Activated B cell treated with CpG ODN at 0.5 μM for 24 hours (primary cell): ENCODE results near the gene SPTBN4. TPM values are rescaled to one million over a fixed set of nuclear protein-coding genes. Genes with fewer than 3 reads are reported as not detected.
A peak's percentile ranks its signal among the peaks of the same experiment; 100 is the strongest.

Source experiments
- ATAC-seq: fragments of 200-7000 bp; cut with Tn5 transposase; one replicate; pipeline ENCODE4 v1.10.0; 2021; ENCODE audit warnings: low read depth, mild to moderate bottlenecking, moderate library complexity
- CTCF ChIA-PET: fragments of 350-600 bp; sonication (Branson Sonifier 250); formaldehyde crosslinking; loops from one replicate; lab custom pipeline; 2021; ENCODE audit warnings: antibody characterized with exemption; lab: Charles Lee
- POLR2A ChIA-PET: fragments of 350-600 bp; sonication (Branson Sonifier 250); formaldehyde crosslinking; loops from one replicate; lab custom pipeline; 2021; ENCODE audit warnings: antibody characterized with exemption; lab: Charles Lee
- DNase-seq: peaks from one replicate; pipeline ENCODE4 v3.0.0; 2022
- H3K27ac Mint-ChIP-seq: one replicate; pipeline ENCODE4 v1.8.0; 2020; ENCODE audit warnings: mixed read lengths
- H3K27me3 Mint-ChIP-seq: one replicate; pipeline ENCODE4 v1.8.0; 2021; ENCODE audit warnings: mixed read lengths
- H3K36me3 Mint-ChIP-seq: one replicate; pipeline ENCODE4 v1.8.0; 2021; ENCODE audit warnings: low read depth, mixed read lengths
- H3K4me1 Mint-ChIP-seq: one replicate; pipeline ENCODE4 v1.8.0; 2021; ENCODE audit warnings: mixed read lengths
- H3K4me3 Mint-ChIP-seq: one replicate; pipeline ENCODE4 v1.8.0; 2020; ENCODE audit warnings: mild to moderate bottlenecking, mixed read lengths
- H3K9me3 Mint-ChIP-seq: one replicate; pipeline ENCODE4 v1.8.0; 2020; ENCODE audit warnings: mixed read lengths
- intact Hi-C: fragments of 100-400 bp; cut with micrococcal nuclease; formaldehyde crosslinking; loops from one replicate; pipeline ENCODE4 v1.15.1; 2024
- total RNA-seq: library from RNA; stranded (reverse); gene quantifications from 2 replicates; pipeline ENCODE4 v1.2.3, GENCODE V29; 2022
- TF ChIP-seq, protein P1 (sequence below): fragments of 200-600 bp; IDR thresholded peaks from one replicate; pipeline ENCODE4 v1.8.0; 2022; ENCODE audit warnings: antibody characterized with exemption, mild to moderate bottlenecking

SPTBN4 gene
- total RNA-seq, 1 donor from 2014 or later = 0.20 TPM

DNA sequence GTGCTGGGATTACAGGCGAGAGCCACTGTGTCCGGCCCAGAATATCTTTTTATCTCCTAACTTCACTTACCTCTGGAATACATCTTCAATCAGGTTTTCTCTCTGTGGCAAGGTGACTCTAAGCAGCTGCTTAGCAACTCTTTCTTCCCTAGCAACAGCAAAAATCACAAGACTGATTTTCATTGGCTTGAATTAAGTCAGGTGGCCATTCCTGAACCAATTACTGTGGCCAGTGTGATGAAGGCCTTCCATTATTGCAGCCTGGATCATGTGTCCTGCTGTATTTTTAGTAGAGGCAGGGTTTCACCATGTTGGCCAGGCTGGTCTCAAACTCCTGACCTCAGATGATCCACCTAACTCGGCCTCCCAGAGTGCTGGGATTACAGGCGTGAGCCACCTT lies 125.4 kb downstream of the SPTBN4 start:
- ChIA-PET POLR2A (interaction anchor here (0.5 to 0.6 kb wide), 2 partner anchors 11 to 18 kb away, joined by 4 read pairs; no protein-coding TSS in a partner anchor), CTCF (no interaction called here)
- Mint-ChIP-seq H3K36me3 (peaks cover 35% of the 10 kb centered on the region), H3K4me3 (no peak overlapping the region), H3K9me3 (no peaks in the 10 kb centered on the region), H3K27ac (no peak overlapping the region), H3K4me1 (no peaks in the 10 kb centered on the region), H3K27me3 (peaks cover 2% of the 10 kb centered on the region)
- TF ChIP-seq, protein P1, sequence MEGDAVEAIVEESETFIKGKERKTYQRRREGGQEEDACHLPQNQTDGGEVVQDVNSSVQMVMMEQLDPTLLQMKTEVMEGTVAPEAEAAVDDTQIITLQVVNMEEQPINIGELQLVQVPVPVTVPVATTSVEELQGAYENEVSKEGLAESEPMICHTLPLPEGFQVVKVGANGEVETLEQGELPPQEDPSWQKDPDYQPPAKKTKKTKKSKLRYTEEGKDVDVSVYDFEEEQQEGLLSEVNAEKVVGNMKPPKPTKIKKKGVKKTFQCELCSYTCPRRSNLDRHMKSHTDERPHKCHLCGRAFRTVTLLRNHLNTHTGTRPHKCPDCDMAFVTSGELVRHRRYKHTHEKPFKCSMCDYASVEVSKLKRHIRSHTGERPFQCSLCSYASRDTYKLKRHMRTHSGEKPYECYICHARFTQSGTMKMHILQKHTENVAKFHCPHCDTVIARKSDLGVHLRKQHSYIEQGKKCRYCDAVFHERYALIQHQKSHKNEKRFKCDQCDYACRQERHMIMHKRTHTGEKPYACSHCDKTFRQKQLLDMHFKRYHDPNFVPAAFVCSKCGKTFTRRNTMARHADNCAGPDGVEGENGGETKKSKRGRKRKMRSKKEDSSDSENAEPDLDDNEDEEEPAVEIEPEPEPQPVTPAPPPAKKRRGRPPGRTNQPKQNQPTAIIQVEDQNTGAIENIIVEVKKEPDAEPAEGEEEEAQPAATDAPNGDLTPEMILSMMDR = no peak
- peak; percentile 75 for ATAC-seq
- intact Hi-C loops = no loop called here
- no peak for DNase-seq

DNA sequence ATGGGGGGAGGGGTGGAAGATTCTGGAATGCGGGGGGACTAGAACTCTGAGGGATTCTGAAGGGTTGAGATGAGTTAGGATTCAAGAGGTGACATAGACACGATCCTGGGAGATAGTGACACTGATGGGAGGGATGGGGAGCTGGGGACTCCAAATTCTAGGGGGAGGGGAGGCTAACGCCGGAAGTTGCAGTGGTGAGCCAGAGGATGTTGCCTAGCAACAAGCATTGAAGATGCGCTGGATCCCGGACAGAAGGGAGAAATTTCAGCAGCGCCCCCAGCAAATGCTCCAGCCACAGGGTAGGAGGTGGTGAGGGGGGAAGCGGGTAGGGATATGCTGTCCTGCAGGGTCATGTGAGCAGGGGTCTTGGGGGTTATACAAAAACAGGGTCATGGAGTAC lies 127.5 kb downstream of the SPTBN4 start:
- ATAC-seq (no peak), DNase-seq (no peak)
- H3K36me3 Mint-ChIP-seq = peaks cover 20% of the 10 kb centered on the region
- H3K4me1 Mint-ChIP-seq = peaks cover 17% of the 10 kb centered on the region
- no peak overlapping the region for H3K27ac Mint-ChIP-seq
- no peaks in the 10 kb centered on the region for H3K9me3 Mint-ChIP-seq
- ChIA-PET POLR2A (interaction anchor here (0.7 to 1.0 kb wide), 2 partner anchors 9 to 1914 kb away, joined by 3 to 12 read pairs; no protein-coding TSS in a partner anchor), CTCF (no interaction called here)
- intact Hi-C loops = no loop called here
- peaks cover 16% of the 10 kb centered on the region for H3K27me3 Mint-ChIP-seq
- no peak overlapping the region for H3K4me3 Mint-ChIP-seq
- TF ChIP-seq, protein P1 = no peak

DNA sequence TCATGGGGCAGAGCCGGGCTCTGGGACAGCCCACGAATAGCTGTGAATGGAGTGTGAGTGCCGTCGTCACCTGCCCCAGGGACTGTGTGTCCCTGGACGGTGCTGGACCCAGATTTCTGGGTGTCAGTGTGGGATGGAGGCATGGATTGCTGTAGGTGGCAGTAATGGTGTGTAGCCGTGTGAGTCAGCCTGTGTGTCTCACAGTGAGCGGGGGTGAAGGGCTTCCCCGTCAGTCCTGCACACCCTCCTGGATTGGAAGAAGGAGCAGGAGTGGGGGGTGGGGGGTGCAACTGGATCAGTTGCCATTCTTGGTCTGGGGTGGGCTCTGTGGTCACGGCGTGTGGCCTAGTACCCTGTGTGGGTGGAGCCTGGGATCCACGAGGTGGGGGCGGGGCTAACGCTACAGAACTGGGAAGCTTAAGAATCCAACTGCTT lies 127.9 kb downstream of the SPTBN4 start:
- POLR2A ChIA-PET = interaction anchor here (1.0 kb wide), 1 partner anchor 9 kb away, joined by 3 read pairs; no protein-coding TSS in a partner anchor
- Mint-ChIP-seq H3K27ac (no peak overlapping the region), H3K36me3 (peaks cover 18% of the 10 kb centered on the region), H3K4me1 (peaks cover 21% of the 10 kb centered on the region), H3K9me3 (no peaks in the 10 kb centered on the region), H3K4me3 (no peak overlapping the region), H3K27me3 (peaks cover 20% of the 10 kb centered on the region)
- DNase-seq (no peak), ATAC-seq (no peak)
- CTCF ChIA-PET = interaction anchor here (1.4 kb wide), 1 partner anchor 24 kb away, joined by 6 read pairs; no protein-coding TSS in a partner anchor
- intact Hi-C loops = loop anchor here (5.0 kb wide), 1 partner anchor 172 kb away; no protein-coding TSS in a partner anchor
- TF ChIP-seq, protein P1 = no peak

DNA sequence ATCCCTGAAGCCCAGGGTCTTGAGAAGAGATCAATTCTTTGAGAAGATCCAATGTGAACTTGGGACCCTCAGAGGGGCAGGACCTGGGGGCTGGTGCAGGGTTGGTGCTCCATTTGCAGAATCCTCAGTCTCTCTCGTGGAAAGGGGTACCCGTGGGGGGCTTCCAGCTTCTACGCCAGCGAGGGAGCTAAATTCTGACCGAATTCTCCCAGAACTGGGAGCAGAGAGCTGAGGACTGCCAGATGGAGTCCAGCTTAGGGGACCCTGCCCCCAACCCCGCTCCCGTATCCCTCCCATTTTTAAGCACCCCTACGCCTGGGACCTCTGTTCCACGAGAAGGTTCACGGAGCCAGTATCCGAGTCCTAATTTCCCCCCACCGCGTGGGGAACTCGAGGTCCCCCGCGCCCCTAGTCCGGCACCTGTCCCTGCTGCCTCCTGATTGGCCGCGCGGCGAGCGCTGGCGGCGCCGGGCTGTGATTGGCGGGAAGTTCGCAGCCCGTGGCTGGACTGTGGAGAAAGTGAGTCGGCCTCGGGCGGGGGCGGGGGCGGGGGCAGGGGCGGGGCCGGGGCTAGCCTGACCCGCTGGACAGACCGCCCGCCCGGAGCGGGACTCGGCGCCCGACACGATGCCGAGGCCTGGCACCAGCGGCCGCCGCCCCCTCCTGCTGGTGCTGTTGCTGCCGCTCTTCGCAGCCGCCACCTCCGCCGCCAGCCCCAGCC lies 130.0 kb downstream of the SPTBN4 start:
- CTCF ChIA-PET = interaction anchor here (0.8 to 1.5 kb wide), 6 partner anchors 17 to 56 kb away, joined by 3 to 5 read pairs (median 4); no protein-coding TSS in a partner anchor
- Mint-ChIP-seq H3K27me3 (peaks cover 31% of the 10 kb centered on the region), H3K4me3 (no peak overlapping the region)

More for the DNA sequence above, 130.0 kb downstream of the SPTBN4 start:
- H3K27ac Mint-ChIP-seq = no peak overlapping the region
- H3K4me1 Mint-ChIP-seq = peaks cover 33% of the 10 kb centered on the region
- TF ChIP-seq, protein P1 = no peak
- POLR2A ChIA-PET = interaction anchor here (0.8 to 1.2 kb wide), 2 partner anchors 14 to 68 kb away, joined by 4 to 5 read pairs; no protein-coding TSS in a partner anchor
- no peak for ATAC-seq
- H3K36me3 Mint-ChIP-seq = peaks cover 3% of the 10 kb centered on the region
- H3K9me3 Mint-ChIP-seq = no peaks in the 10 kb centered on the region
- intact Hi-C loops = loop anchor here (5.0 kb wide), 1 partner anchor 174 kb away; no protein-coding TSS in a partner anchor
- no peak for DNase-seq
